GM12875 (cell line): ENCODE measurements around the gene LOXHD1.

ENCODE experiments used
- H3K4me3 ChIP-seq: one replicate; pipeline ENCODE4 v1.5.1; 2011; ENCODE audit warnings: low read depth, low read length, control low read depth
- CTCF ChIP-seq: IDR thresholded peaks from 2 replicates; pipeline ENCODE4 v1.5.1; 2011; ENCODE audit warnings: low read depth, mild to moderate bottlenecking, control low read depth, inconsistent platforms, low read length, moderate library complexity, borderline replicate concordance; ENCODE audit not compliant: insufficient read depth

LOXHD1 gene

DNA sequence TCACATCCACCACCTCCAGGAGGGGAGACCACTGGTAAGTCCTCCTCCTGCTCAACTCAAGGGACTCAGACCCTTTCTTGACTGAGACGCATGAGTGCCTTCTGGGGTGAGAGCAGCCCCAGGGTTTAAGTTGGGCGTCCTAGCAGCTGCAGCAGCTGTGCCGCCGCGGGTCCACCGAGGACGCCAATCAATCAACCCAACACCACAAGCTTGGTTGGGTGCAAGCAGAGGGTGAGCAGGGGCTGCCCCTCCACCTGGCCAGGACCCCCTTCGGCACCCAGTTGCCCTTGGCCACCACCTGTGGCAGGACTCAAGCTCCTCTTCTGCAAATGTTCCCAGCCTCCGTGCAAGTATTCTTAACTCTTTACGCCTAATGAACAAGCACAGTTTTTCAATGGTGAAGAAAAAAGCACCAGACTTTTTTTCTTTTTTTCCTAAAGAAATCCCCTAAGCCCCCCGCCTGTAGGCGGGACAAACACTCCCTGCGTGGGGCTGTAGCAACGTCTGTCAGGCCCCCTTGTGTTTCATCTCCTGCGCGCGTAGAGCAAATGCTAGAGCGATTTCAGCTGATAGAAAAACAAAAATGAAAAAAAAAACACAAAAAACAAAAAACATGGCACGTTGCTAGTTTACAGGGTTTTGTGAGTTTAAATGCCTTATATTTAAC lies 197.1 kb downstream of the LOXHD1 start:
- no peak for TF ChIP-seq CTCF
- H3K4me3 ChIP-seq, result no peak overlapping the region

GRCh38 chr18:46458472-46458871 lies 198.5 kb downstream of the LOXHD1 start:
- no peak overlapping the region for H3K4me3 ChIP-seq
- no peak for TF ChIP-seq CTCF

GRCh38 chr18:46456691-46457090 lies 200.3 kb downstream of the LOXHD1 start:
- TF ChIP-seq CTCF, result no peak
- H3K4me3 ChIP-seq, result no peak overlapping the region

DNA sequence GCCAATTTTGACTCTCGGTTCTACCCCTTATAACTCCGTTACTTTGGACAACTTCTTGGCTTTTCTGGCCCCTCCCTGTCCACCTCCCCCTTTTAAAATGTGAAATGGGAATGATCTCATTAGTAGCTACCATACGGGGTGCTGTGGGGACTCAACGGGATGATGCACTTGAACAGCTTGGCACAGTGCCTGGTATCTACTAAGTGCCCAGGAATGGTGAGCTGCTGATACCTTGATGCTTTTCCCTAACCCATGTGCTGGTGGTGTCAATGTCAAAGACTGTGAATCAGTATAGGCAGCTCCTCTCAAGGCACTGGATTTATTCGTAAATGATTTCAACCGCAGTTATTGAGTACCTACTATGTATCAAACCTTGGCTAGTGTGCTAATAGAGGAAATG lies 204.2 kb downstream of the LOXHD1 start:
- no peak for TF ChIP-seq CTCF
- no peak overlapping the region for H3K4me3 ChIP-seq

DNA sequence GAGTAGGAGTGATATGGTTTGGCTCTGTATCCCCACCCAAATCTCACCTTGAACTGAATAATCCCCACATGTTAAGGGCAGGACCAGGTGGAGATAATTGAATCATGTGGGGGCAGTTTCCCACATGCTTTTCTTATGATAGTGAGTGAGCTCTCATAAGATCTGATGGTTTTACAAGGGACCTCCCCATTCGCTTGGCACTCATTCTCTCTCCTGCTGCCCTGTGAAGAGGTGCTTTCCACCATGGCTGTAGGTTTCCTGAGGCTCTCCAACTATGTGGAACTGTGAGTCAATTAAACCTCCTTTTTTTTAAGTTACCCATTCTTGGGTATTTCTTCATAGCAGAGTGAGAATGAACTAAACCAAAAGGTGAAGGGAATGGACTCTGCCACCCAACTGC lies 207.5 kb downstream of the LOXHD1 start:
- TF ChIP-seq CTCF, result no peak

DNA sequence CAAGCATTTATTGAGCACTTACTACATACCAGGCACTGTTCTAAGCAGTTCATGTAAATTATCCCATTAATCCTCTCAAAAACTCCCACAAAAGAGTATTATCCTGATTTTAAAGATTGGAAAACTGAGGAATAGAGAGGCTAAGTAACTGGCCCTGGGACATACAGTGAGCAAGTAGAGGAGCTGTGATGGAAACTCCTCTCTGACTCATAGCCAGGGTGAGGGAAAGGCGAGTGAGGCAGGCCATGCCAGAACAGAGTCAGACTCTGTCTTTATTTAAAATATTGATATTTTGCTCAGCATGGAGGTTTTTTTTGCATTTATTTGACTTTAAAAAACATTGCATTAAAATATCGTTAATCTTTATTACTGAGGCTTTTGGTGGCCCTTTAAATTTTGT lies 208.0 kb downstream of the LOXHD1 start:
- TF ChIP-seq CTCF, result no peak
- no peak overlapping the region for H3K4me3 ChIP-seq

More for the DNA sequence above, 207.5 kb downstream of the LOXHD1 start:
- no peak overlapping the region for H3K4me3 ChIP-seq

GRCh38 chr18:46448347-46448746 lies 208.7 kb downstream of the LOXHD1 start:
- TF ChIP-seq CTCF, result no peak
- no peak overlapping the region for H3K4me3 ChIP-seq
